COR-L47 (cell line): Measurements from ENCODE around the gene JUP.

Source experiments
- DNase-seq: peaks from one replicate; lab custom pipeline; 2025; lab: John Stamatoyannopoulos, UW

JUP gene

GRCh38 chr17:41758601-41759000, 27.9 kb downstream of the JUP start:
- DNase-seq: no peak

DNA sequence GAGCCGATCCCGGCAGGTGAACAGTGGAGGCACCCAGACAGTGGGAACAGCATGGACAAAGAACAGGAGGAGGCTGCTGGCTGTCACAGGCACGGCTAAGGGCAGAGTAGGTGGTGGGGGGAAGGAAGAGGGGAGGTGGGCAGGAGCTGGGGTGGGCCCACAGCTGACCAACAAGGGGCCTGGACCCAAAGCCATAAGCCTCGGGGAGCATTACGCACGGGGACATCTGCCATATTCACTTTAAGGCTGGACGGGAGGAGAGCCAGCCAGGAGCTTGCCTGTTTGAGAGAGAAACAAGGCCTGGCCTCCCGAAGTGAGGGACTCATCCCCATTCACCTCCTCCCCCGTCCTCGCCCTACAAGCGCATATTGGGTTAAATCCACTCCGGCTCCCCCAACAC, 32.4 kb downstream of the JUP start:
- no peak for DNase-seq

DNA sequence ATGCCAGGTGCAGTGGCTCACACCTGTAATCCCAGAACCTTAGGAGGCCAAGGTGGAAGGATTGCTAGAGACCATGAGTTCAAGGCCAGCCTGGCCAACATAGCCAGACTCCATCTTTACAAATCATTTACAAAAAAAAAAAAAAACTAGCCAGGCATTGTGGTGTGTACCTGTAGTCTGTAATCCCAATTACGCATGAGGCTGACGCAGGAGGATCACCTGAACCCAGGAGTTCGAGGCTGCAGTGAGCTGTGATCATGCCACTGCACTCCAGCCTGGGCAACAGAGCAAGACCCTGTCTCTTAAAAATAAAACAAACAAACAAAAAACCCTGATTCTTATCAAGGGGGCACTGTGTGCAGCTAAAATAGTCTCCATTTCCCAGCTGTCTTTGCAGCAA, 35.2 kb downstream of the JUP start:
- DNase-seq: no peak

GRCh38 chr17:41750862-41751261, 35.6 kb downstream of the JUP start:
- no peak for DNase-seq

GRCh38 chr17:41748275-41748674, 38.2 kb downstream of the JUP start:
- DNase-seq: no peak

DNA sequence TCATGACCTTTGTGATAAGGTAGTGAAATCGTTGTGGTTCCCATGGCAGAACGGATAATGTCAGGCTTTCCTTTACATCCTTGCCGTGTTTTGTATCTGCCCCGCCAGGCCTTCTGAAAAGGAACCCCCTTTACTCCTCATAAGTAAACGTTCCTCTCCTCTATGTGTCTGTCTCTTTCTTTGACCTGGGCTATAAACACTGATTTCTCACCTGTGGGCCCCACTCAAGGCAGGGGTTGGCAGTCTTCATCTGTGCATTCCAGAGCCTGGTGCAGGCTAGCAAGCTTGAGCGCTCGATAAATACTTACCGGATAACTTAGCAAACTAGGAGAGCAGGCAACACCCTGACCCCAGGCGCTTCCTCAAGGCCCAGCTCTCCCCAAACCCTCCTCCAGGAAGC, 44.8 kb downstream of the JUP start:
- no peak for DNase-seq

- DNase-seq: no peak
Measured at GRCh38 chr17:41740506-41740905, 46.0 kb downstream of the JUP start.

GRCh38 chr17:41739661-41740352, 46.7 kb downstream of the JUP start:
- no peak for DNase-seq

DNA sequence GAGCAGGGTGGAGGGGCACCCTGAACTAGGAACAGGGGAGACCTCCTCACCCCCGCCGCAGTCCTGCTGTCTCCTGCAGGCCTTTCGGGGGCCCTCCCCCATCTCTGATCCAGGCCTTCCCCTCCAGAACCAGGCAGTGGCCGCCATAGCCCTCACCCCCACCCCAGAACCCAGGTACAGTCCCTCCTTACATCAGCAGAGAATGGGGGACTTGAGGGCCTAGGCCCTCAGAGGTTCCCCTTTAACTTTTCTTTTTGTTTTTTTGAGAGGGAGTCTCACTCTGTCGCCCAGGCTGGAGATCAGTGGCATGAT, 47.8 kb downstream of the JUP start:
- DNase-seq: no peak

DNA sequence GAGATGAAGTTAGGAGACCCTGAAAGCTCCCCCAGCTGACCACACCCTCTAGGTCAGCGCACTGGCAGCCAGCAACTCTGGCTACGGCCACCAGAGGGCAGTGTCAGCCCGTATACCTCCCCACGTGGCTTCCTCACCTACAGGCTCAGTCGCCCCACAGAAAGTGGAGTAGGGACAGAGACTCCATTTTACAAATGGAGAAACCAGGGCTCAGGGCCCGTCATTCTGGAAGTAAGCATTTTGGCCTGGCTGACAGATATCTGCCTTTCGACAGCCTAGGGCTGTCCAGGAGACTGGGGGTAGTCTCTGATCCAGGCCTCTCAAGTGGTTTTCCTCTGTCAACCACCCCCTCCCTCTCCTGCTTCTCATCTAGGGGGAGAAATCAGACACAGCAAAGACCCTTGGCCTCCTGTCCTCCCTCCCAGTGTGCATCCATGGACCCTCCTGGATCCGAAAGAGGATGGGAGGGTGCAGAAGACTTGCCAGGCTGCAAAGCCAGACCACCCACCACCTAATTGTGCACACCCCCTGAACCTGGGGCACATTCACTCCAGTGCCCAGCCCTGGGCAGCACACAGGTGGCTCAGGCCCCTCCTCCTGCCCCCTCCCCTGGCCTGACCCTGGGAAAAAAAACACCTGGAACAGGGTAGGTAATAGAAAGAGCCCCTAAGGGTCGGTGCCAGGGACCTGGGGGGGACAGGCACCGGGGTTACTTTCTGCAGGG, 48.3 kb downstream of the JUP start:
- peak; percentile 71 for DNase-seq

DNA sequence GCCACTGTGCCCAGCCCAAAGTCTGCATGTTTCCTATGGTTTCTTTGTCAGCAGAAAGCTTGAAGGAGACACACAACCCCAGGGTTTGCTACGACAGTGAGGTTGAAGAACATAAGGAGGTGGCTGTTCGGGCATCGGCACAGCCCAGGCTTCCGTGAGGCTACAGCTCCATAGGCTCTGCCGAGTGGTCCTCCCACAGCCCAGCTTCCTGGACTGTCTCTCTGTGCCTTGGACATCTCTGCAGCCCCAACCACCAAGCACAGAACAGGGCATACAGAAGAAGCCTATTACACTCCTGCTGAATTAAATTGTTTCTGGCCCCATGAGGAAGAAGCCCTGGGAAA, 48.9 kb downstream of the JUP start:
- DNase-seq: no peak

- no peak for DNase-seq
Measured at GRCh38 chr17:41736983-41737679, 49.4 kb downstream of the JUP start.

DNA sequence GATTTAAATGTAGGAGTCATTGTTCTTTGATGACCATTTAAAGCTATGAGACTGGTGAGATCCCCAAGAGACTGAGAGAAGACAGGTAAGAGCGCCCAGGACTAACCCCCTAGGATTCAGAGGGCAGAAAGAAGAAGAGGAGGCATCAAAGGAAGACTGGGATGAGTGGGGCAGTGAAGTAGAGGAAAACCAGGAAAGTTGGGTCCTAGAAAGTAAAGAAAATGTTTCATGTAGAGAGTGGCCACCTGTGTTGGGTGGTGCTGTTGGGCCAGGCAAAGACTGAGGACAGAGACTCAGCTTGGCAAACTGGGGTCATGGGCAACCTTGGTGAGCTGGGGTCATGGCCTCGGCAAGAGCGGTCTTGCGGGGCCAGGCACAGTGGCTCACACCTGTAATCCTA, 50.8 kb downstream of the JUP start:
- no peak for DNase-seq

DNA sequence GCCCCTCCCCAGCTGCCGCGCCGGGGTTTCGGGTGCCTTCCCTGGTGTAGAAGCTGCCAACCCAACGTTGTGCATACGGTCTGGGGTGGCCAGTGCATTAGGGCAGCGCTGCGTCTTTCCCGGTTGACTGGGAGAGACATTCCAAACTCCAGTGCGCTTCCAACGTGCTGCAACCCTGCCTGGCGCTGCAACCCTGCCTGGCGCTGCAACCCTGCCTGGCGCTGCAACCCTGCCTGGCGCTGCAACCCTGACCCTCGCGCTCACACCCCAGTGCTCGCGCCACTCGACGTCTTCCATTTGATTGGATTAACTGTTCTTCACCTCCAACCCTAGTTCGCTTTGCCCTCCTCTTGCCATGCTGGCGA, 51.6 kb downstream of the JUP start:
- no peak for DNase-seq

DNA sequence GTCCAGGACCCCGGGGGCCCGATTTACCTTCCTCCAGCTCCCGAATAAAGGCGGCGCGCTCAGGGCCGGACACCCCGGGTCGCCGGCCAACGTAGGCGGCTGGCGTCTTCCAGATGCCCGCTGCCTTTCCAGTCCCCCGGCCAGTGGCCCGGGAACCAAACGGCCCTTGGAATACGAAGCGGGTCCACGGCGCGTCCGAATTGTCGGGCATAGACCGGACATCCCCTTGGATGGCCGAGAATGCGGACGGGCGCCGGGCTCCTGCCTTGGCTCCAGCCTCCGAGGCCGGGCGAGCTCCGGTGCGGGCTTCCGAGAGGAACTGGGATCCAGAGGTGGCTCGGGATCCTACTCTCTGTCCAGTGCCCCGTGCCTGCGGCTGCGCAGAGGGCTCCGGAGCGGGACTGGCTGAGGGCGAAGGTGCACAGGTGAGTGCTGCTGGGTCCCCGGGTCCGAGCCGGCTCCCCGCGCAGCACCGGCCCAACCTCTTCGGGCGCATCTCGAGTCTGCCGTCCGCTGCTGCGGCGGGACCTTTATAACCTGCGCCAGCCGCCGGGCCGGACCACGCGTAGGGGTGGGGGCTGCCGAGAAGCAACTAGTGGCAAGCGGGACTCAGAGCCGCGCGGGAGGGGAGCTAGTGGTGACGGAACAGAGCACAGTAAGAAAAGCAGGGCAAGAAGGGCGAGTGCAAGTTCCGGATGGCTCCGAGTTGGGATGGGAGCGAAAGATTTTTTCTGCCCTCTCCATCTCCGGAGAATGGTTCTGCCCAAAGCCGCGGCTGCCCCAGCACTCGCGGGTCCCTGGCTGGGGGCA, 52.2 kb downstream of the JUP start, which contains the start of gene HAP1:
HAP1 (minus strand) TSS at position 505 of the 810 bp plus-strand sequence; CDS start at position 496, 9 bp downstream.
- DNase-seq: peak; percentile 11

DNA sequence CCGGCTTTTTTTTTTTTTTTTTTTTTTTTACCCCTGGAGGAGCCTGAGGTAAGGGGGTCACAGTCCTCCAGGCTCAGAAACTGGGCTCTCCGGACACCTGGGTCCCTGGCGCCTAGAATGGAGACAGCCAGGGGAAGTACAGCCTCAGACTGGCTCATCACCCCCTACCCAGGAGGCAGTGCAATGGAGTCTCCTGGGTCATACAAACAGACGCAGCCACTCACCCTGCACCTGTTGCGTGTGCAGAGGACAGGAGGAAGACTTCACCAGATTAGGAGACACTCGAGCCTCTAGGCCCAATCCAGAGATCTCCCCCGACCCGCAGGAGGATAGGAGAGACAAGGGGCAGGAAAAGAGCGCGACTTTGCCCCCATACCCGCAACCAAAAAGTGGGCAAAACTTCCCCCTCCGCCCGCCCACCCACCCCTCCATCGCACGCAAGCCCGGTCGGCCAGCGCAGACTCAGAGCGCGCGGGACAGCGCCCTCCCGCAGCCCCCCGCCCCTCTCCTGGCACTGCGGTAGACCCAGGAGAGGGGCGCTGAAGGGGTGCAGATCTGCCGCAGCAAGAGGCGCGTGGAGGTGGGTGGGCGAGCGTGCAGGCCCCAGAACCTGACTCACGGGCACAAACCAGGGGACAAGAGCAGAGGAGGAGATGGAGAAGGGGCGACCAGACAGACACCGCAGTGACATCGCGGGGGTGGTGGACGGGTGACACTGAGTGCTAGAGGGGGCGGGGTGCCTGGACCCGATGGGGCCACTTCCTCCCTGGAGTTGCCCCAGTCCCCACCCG, 53.0 kb downstream of the JUP start:
- no peak for DNase-seq

GRCh38 chr17:41731836-41732235, 54.7 kb downstream of the JUP start:
- DNase-seq: no peak

- no peak for DNase-seq
Measured at GRCh38 chr17:41730479-41730878, 56.0 kb downstream of the JUP start.

GRCh38 chr17:41728056-41728455, 58.5 kb downstream of the JUP start:
- no peak for DNase-seq

DNA sequence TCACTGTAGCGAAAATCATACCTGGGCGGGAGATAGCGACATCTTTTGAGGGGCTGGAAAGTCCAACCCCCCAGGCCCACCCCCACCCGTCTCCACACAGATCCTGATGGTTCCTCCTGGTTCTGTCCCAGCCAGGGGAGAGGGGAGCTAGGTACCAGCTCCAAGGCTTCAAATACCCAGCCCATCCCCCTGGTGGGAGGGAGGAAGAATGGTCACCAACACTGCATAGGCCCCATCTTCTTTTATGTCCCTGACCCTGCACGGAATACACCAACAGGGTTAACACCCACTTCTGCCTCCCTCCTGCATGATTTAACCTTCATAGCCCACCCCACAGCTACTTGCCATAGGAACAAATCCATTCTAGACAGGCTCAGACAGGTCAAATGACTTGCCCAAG, 61.4 kb downstream of the JUP start:
- no peak for DNase-seq

GRCh38 chr17:41724476-41725050, 61.9 kb downstream of the JUP start:
- DNase-seq: peak; percentile 13
